Neural progenitor cell (in vitro differentiated cells): ENCODE data around the gene SIPA1L3.

Experiments
- CTCF ChIP-seq: fragments of 200-600 bp; sonication (generic); IDR thresholded peaks from 2 replicates; pipeline ENCODE4 v1.5.1; 2017; ENCODE audit warnings: antibody characterized with exemption, mild to moderate bottlenecking
- EZH2 ChIP-seq: fragments of 200-600 bp; sonication (generic); IDR thresholded peaks from 2 replicates; pipeline ENCODE4 v1.6.1; 2017; ENCODE audit warnings: antibody characterized with exemption, mild to moderate bottlenecking, moderate library complexity
- EZH2phosphoT487 ChIP-seq: fragments of 200-600 bp; sonication (generic); IDR thresholded peaks from 2 replicates; pipeline ENCODE4 v1.6.1; 2017; ENCODE audit warnings: antibody characterized with exemption

GRCh38 chr19:38227287-38228004 lies 320.4 kb downstream of the SIPA1L3 start:
- TF ChIP-seq EZH2 (no peak), CTCF (no peak), EZH2phosphoT487 (no peak)
